ENCODE results near the gene PIGQ.
A peak's percentile ranks its signal among the peaks of the same experiment; 100 is the strongest.
"Not testable (repeated sequence)": the region's sequence is repeated elsewhere in the genome, so short reads cannot be mapped to it uniquely, and the experiment has no call there.

The PIGQ gene

GRCh38 chr16:588889-589657 lies 19.3 kb downstream of the PIGQ start:
- DNase-seq: peak; percentile 94

- peak; percentile 98 for DNase-seq
These were observed 20.0 kb downstream of the PIGQ start, which contains the start of gene RAB40C for GRCh38 chr16:589658-590187. Gene RAB40C (plus strand): TSS chr16:590066. CDS start chr16:590292, 226 bp downstream.

- no peak for DNase-seq
These were observed 20.5 kb downstream of the PIGQ start for GRCh38 chr16:590188-590814.

GRCh38 chr16:590815-591200 lies 21.0 kb downstream of the PIGQ start:
- DNase-seq: no peak

GRCh38 chr16:591231-591630 lies 21.5 kb downstream of the PIGQ start:
- DNase-seq: no peak

GRCh38 chr16:591892-592517 lies 22.2 kb downstream of the PIGQ start:
- DNase-seq: no peak

GRCh38 chr16:592518-593306 lies 22.9 kb downstream of the PIGQ start:
- peak; percentile 85 for DNase-seq

- peak; percentile 59 for DNase-seq
These were observed 23.6 kb downstream of the PIGQ start for GRCh38 chr16:593406-593805.

GRCh38 chr16:593807-594206 lies 24.0 kb downstream of the PIGQ start:
- no peak for DNase-seq

GRCh38 chr16:595094-595528 lies 25.3 kb downstream of the PIGQ start:
- DNase-seq: no peak

GRCh38 chr16:595942-596735 lies 26.4 kb downstream of the PIGQ start:
- no peak for DNase-seq

GRCh38 chr16:596736-597060 lies 26.9 kb downstream of the PIGQ start:
- DNase-seq: no peak

GRCh38 chr16:597655-598054 lies 27.9 kb downstream of the PIGQ start:
- not testable (repeated sequence) for DNase-seq

GRCh38 chr16:598823-599739 lies 29.3 kb downstream of the PIGQ start:
- no peak for DNase-seq

- no peak for DNase-seq
These were observed 31.0 kb downstream of the PIGQ start for GRCh38 chr16:600781-601180.

- DNase-seq: no peak
These were observed 34.2 kb downstream of the PIGQ start for GRCh38 chr16:603933-604332.

GRCh38 chr16:606656-607307 lies 37.0 kb downstream of the PIGQ start:
- DNase-seq: no peak

- DNase-seq: peak; percentile 75
These were observed 38.3 kb downstream of the PIGQ start for GRCh38 chr16:608019-608418.

GRCh38 chr16:609316-609715 lies 39.5 kb downstream of the PIGQ start:
- no peak for DNase-seq

GRCh38 chr16:609984-610383 lies 40.2 kb downstream of the PIGQ start:
- no peak for DNase-seq
